ENCODE results near the gene IDI2.

DNA sequence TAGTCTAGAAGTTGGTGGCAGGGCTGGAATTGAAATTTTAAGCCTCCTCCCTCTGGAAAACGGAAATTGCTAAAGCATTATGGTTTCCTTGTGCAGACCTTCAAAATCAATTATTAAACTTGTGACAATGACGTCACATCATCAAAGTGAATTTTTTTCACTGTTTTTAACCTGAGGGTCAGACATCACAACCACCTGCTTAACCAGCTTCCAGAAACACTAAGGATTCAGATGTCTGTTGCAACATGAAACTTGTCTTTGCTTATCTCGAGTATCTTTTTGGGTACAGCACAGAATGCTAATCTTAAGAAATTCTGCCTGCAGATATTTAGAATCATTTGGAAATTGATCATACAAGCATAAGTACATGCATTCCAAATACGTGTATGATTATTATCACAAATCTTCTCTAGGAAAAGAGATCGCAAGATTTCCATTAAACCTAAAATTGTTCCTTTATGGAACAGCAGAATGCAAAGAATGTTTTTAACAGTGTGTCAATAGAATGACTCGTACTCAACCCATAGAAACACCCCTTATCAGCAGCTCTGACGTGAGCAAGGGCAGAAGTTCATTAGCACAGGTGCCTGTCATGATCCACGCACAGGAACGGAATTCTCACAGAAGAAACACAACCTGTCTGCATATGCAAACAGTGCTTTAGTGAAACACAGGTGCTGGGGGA lies 41.5 kb downstream of the IDI2 start:
- TF ChIP-seq, protein P1, sequence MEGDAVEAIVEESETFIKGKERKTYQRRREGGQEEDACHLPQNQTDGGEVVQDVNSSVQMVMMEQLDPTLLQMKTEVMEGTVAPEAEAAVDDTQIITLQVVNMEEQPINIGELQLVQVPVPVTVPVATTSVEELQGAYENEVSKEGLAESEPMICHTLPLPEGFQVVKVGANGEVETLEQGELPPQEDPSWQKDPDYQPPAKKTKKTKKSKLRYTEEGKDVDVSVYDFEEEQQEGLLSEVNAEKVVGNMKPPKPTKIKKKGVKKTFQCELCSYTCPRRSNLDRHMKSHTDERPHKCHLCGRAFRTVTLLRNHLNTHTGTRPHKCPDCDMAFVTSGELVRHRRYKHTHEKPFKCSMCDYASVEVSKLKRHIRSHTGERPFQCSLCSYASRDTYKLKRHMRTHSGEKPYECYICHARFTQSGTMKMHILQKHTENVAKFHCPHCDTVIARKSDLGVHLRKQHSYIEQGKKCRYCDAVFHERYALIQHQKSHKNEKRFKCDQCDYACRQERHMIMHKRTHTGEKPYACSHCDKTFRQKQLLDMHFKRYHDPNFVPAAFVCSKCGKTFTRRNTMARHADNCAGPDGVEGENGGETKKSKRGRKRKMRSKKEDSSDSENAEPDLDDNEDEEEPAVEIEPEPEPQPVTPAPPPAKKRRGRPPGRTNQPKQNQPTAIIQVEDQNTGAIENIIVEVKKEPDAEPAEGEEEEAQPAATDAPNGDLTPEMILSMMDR (IDR thresholded peaks at IDR 0.05): no peak
- TF ChIP-seq EP300 (IDR thresholded peaks at IDR 0.05) (no peak), POLR2AphosphoS5 (IDR thresholded peaks at IDR 0.05) (no peak)
